HG03175 (cell line): ENCODE results near the gene APBB2.

ENCODE experiments used
- ATAC-seq: cut with Tn5 transposase; IDR thresholded peaks from one replicate; pipeline ENCODE4 v1.9.1; 2021; ENCODE audit warnings: mild to moderate bottlenecking, moderate library complexity; ENCODE audit not compliant: unreplicated experiment

Gene APBB2

DNA sequence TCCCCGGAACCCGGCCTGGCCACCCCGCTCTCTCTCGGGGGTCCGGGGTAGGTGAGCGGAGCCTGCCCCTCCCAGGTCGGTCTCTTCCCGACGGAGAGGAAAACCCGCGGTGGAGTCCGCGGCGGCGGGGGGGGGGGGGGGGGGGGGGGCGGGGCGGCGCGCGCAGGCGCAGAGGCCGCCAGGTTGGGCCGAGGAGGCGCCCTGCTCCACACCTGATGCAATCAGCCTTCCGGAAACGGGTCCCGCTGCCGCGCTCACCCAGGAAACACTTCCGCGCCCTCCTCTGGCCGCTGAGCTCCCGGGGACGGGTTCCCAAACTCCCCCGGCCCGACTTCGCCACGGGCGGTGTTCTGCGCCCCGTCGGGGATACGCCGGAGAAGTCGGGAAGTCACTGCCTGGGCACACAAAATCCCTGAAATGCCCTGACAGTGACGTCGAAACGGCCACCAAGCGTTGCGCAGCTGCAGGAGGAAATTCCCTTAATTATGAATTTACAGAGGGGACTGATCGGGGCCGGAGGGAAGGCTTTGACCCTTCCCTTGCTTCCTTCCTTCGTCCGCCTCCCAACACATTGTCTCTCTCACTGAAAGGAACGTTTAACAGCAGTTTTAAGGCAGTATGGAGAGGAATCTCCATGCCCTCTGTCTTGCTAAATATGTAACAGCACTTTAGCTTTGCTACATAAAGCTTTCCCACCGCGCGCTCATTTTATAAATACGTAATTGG is 2.1 kb upstream of the APBB2 start:
- peak; percentile 55 for ATAC-seq

DNA sequence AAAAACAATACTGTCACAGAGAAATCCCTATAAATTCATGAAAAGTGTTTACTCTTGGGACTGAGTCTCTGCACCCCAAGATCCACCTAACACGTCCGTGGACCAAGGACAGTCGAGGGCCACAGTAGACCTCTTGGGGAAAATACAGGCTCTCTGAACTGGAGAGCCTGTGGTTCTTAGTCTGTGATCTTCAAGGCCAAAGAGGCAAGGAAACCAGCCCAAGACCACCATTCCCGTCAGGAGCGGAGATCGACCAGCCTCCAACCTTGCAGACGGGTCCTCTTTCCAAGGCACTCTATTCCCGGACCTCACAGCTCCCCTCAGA is 1.6 kb upstream of the APBB2 start:
- ATAC-seq, result peak; percentile 1

GRCh38 chr4:41215155-41215554 is 813 bp upstream of the APBB2 start:
- ATAC-seq, result no peak

DNA sequence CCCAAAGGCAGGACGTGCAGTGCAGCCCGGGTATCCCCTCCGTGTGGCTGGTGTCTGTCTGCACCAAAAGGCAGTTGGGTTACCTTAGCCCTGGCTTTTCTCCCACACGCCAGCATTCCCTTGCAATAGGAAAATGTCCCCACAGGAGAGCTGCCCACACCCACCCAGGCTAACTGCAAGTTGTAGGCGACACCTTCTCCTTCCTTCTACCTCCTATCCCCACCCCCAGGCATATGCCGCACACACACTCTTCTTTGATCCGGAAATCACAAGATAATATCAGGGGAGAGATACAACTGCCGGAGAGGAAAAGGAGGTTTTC is 444 bp upstream of the APBB2 start:
- no peak for ATAC-seq

DNA sequence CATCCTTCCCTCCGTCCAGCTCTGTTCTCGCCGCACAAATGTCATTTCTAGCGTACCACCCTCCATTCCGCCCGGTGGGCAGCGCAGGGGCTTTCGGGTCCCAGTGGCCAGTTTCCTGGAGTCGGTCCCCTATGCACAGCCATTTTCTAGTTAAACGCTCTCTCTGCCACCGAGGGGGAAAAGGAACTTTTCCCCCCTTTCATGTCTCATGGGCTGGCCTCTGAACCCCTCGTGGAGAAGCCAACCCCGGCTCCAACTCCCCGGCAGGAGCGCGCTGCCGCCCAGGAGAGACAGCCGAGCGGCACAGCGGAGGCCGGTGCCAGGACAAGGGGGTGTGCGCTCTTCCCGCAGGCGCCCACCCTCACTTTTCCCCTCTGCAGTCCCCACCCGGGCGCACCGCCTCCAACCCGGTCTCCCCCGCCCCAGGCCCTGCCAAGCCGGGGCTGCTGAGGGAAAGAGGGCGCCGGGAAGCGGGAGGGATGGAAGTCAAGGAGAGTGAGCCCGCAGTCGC is 662 bp downstream of the APBB2 start:
- ATAC-seq, result peak; percentile 4

DNA sequence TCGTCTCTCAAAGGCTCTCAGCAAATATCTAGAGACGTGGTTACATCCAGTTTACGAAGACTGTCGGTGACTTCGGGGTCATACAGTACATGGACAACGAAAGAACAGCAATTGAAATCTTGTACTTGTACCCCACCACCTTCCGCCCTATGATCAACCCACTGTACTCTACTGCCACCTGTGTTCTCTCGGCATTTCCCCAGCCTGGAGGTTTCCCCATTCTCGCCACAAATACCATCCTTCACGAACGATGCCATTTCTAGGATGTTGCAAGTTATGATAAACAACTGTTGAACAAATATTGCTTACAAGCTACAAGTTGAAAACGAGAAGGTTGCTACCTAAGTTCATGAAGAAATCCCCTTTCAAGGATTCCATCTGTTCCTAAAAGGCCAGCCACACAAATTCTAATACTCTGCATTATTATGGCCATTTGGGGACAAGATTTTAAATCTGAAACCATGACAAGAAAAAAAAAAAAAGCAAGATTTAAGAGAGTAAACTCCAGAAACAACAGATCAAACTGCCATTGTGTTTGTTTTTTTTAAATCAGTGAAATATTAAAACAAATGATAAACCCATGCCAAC is 1.6 kb downstream of the APBB2 start:
- ATAC-seq, result no peak

DNA sequence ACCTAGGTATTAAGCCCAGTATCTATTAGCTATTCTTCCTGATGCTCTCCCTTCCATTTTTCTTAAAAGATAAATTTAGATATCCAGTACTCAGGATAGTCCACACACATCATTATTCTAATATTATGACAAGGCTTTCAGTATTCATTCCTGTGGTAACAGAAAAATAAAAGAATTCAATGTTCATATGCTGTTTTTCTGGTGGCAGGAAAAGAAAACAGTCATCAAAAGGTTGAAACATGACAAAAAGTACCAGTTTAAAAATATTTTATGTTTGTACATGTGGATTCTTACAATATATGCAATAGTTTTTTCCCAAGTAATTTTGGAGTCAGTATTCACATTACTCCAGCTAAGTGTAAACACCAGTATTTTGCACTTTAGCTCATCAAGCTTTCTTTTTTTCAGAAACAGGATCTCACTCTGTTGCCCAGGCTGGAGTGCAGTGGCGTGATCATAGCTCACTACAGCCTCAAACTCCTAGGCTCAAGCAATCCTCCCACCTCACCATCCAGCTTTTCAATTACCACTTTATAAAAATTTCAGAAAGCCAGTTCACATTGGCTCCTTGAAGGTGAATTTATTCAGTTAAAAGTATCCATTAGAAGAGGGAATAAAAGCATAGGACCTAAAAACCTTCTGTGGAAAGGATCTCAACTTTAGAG is 2.3 kb downstream of the APBB2 start:
- no peak for ATAC-seq

DNA sequence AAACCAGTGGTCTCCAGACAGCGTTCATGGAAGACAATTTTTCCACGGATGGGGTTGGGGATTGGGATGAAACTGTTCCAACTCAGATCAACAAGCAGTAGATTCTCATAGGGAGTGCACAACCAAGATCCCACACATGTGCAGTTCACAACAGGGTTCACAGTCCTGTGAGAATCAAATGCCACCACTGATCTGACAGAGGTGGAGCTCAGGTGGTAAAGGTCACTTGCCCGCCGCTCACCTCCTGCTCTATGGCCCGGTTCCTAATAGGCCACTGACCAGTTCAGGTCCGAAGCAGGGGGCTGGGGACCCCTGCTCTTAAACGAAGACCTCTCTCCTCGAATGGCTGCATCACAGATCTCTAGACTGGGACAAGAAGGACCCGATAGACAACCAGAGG is 4.4 kb downstream of the APBB2 start:
- ATAC-seq, result no peak

DNA sequence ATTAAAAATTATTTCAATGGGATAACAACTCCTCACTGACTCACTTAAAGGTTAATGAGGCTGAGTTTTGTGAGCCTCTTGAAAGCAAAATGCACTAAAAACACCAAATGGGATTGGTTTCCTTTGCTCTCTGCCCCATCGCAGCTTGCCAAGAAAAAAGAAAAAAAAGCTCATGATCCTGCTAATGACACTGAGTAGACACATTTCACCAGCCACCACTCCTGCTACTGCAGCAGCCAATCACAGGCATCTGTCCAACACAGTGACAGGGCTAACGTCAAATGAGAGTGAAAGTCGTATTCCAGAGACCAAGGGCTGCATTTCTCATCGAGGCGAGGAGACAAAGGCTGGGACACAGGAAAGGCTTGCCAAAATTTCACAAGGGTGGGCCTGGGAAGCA is 5.2 kb downstream of the APBB2 start:
- ATAC-seq, result no peak

GRCh38 chr4:41207291-41207831 is 7.0 kb downstream of the APBB2 start:
- no peak for ATAC-seq

DNA sequence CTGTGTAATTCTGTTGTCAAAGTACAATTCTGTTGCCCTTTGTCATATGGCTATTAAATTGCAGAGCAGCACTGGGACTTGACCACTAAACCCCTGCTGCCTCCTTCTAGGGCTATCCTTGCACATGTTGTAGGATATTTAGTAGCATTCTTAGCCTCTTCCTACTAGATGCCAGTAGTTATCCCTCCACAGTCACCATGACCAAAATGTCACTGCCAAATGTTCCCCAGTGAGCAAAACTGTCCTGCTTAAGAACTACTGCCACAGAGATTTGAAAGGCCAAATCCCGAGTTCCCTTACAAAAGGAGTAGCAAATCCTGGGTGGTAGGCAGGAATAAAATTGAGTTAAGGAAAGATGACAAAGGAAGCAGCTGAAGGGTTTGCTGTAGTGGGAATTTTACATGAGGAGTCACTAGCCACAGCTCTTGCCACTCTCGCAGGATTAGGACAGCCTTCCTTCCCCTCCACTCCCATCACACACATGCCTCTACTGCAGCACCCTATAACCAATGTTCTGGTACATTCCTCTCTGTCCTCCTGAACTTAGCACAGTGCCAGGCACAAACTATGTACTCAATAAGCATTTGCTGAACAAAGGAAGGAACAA is 8.4 kb downstream of the APBB2 start:
- no peak for ATAC-seq

GRCh38 chr4:41205130-41205529 is 9.2 kb downstream of the APBB2 start:
- ATAC-seq, result no peak

DNA sequence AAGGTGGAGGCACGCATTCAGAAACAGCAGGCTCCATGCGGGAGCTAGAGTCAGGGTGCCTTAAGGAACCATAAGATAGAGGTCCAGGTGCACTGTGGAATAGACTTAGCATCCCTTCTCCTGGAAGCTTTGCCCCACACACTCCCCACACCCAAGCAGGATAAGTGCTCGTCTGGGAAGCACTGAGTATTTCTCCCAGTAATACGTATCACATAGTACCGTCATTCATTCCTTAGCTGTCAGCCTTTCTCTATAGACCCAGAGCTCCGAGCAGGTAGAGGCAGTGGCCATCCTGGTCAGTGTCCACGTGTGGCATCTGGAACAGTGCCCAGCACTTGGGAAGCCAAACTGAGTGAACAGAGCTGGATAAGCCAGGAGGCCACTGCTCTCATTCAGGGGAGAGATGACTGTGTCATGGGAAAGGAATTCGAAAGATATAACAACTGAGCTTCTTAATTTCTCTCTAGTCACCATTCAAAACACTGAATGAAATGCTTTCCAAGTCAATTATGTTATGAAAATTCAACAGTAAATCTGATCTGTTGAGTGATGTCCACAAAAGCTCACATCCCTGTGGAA is 9.9 kb downstream of the APBB2 start:
- no peak for ATAC-seq

- ATAC-seq, result no peak
These were observed 10.5 kb downstream of the APBB2 start for GRCh38 chr4:41203841-41204240.

DNA sequence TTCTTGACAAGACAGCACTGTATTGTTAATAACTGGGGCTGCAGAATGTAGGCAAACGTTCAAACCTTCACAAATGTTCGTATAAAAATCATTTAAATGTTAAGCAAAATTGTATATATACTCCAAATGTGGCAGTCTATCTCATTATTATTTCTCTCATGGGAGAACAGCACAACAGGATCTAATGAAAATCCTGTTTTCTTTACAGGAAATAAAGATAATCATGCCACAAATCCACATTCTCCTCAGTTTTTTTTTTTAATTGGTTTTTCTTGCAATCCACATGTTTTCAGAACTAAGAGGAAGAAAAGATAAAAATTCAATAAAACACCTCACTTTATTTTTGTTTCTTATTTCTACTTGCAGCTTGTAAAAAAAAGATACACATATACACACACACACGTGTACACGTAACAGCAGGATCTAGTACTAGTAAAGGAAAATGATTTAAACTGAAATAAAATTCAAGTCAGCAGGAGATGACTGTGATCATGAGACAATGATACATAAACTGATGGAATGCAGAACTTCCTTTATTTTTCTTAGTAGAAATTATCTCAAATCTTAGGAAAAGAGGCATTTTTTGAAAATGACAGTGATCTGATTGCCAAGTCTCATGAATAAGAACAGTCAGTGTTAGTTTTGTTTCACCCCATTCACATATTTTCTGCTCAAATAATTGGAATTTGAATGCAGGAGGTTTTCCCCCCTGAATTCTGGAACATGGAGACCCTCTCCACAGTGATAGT is 11.3 kb downstream of the APBB2 start:
- ATAC-seq, result no peak

GRCh38 chr4:41202356-41202755 is 12.0 kb downstream of the APBB2 start:
- no peak for ATAC-seq

DNA sequence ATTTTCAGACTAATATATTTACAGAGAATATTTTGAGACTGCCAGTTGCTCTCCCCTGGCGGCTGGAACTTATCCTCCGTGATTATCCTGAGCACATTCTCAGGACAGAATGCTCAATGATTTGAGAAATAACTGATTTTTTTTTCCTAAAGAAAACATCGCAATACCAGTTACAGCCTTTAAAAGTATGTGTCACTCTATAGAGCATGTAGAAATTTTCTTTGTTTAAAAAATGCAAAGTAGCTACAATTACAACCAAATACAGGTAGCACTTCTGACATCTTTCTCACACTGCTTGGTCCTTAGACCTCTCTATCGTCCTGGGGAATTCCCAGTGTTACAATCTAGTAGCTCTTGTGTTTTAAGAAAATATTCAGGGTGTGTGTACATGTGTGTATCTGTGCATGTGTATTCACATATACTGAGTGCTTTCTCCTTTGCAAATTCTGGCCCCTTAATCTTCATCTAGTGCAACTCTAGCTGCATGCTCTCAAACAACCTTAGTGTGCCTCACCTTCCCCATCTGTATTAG is 13.8 kb downstream of the APBB2 start:
- no peak for ATAC-seq

DNA sequence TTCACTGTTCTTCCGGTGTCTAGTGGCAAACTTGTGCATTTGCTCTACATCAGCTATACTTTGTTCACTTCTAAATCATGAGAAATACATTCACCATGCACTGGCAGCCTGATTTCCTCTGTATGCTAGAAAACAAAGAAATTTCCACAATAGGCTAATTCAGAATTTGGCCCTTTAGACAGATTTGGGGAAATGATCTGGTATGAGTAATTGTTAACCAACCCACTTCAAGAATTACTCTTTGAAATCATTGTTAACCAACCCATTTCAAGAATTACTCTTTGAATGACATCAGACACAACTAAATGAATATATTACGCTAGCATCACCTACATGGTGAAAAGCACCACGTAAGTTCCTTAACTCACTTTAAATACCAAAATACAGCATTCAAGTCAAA is 14.6 kb downstream of the APBB2 start:
- no peak for ATAC-seq

DNA sequence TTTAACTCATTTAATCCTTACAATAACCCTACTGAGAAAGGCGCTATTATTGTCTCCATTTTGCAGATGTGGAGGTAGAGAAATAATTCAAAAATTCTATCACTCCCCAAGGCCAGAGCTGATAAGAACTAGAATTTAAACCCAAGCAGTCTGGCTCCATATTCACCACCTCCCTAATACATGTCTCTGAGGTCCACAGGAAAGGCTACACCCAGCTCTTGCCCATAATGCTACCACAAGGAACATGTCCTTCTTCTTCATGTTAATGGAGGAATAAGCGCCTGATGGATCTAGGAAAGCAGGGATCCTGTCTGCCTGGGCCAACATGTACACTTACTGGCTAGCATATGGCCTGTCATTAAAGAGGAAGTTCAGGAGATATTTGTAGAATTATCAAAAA is 16.3 kb downstream of the APBB2 start:
- no peak for ATAC-seq

- ATAC-seq, result no peak
These were observed 16.8 kb downstream of the APBB2 start for GRCh38 chr4:41197495-41197894.
